Right atrium auricular region (tissue), 2 donors: ENCODE results near the gene AMMECR1L. TPM values are rescaled to one million over a fixed set of nuclear protein-coding genes. Genes with fewer than 3 reads are reported as not detected.
"Not testable (repeated sequence)": the region's sequence is repeated elsewhere in the genome, so short reads cannot be mapped to it uniquely, and the experiment has no call there.

Experiments used
- DNase-seq: peaks from one replicate; pipeline ENCODE4 v3.0.0-alpha.2; 2019; ENCODE audit warnings: low spot score
- H3K27ac ChIP-seq, 2 donors: fragments of 200-600 bp; sonication (generic); 1 replicate in 1 of 2; 2 replicates in 1 of 2; pipeline ENCODE4 v1.5.1; 2016 to 2019
- H3K27me3 ChIP-seq, 2 donors: fragments of 200-600 bp; sonication (generic); one replicate each; pipeline versions ENCODE4 v1.5.1 to v1.6.0; 2017 to 2019
- H3K36me3 ChIP-seq: fragments of 200-600 bp; sonication (generic); one replicate; pipeline ENCODE4 v1.5.1; 2016
- H3K4me1 ChIP-seq, 2 donors: fragments of 200-600 bp; sonication (generic); one replicate each; pipeline versions ENCODE4 v1.5.1 to v1.6.0; 2017 to 2019
- H3K4me3 ChIP-seq, 2 donors: fragments of 200-600 bp; sonication (generic); 1 replicate in 1 of 2; 2 replicates in 1 of 2; pipeline ENCODE4 v1.5.1; 2017 to 2019; ENCODE audit warnings: mild to moderate bottlenecking in 1 of 2, moderate library complexity in 1 of 2
- H3K9me3 ChIP-seq, 2 donors: fragments of 200-600 bp; sonication (generic); one replicate each; pipeline ENCODE4 v1.5.1; 2019
- total RNA-seq, 2 donors: library from RNA; depleted of rRNA; stranded (reverse); fragments of >200 nt; gene quantifications; one replicate each; pipeline ENCODE4 v1.1.0, GENCODE V29; 2016
- TF ChIP-seq, protein P1 (sequence below), 2 donors: fragments of 200-600 bp; sonication (generic); IDR thresholded peaks; one replicate each; pipeline ENCODE4 v1.5.1; 2019; ENCODE audit warnings: antibody characterized with exemption in 2 of 2

Gene AMMECR1L
- total RNA-seq, 2 donors from 2014 or later = 7.4 to 10.0 TPM

- no peak overlapping the region for H3K4me3 ChIP-seq
- TF ChIP-seq, protein P1, sequence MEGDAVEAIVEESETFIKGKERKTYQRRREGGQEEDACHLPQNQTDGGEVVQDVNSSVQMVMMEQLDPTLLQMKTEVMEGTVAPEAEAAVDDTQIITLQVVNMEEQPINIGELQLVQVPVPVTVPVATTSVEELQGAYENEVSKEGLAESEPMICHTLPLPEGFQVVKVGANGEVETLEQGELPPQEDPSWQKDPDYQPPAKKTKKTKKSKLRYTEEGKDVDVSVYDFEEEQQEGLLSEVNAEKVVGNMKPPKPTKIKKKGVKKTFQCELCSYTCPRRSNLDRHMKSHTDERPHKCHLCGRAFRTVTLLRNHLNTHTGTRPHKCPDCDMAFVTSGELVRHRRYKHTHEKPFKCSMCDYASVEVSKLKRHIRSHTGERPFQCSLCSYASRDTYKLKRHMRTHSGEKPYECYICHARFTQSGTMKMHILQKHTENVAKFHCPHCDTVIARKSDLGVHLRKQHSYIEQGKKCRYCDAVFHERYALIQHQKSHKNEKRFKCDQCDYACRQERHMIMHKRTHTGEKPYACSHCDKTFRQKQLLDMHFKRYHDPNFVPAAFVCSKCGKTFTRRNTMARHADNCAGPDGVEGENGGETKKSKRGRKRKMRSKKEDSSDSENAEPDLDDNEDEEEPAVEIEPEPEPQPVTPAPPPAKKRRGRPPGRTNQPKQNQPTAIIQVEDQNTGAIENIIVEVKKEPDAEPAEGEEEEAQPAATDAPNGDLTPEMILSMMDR (IDR thresholded peaks at IDR 0.05) = no peak
- H3K27ac ChIP-seq = peak overlapping the region in 1 of 2 donors; percentile 26
Observed at GRCh38 chr2:127901339-127902056, 15.7 kb upstream of the AMMECR1L start.

GRCh38 chr2:127897531-127898211 is 11.9 kb upstream of the AMMECR1L start:
- TF ChIP-seq, protein P1 (IDR thresholded peaks at IDR 0.05) = no peak
- no peak for DNase-seq
- H3K36me3 ChIP-seq = no peaks in the 10 kb centered on the region
- H3K4me1 ChIP-seq = no peaks in the 10 kb centered on the region
- no peak overlapping the region for H3K27ac ChIP-seq
- H3K27me3 ChIP-seq = no peaks in the 10 kb centered on the region
- no peaks in the 10 kb centered on the region for H3K9me3 ChIP-seq
- no peak overlapping the region for H3K4me3 ChIP-seq

More at GRCh38 chr2:127901339-127902056, 15.7 kb upstream of the AMMECR1L start:
- Histone ChIP-seq H3K36me3 (no peaks in the 10 kb centered on the region), H3K9me3 (no peaks in the 10 kb centered on the region), H3K4me1 (no peaks in the 10 kb centered on the region), H3K27me3 (no peaks in the 10 kb centered on the region)
- peak; percentile 79 for DNase-seq

GRCh38 chr2:127893494-127893893 is 7.7 kb upstream of the AMMECR1L start:
- Histone ChIP-seq H3K36me3 (no peaks in the 10 kb centered on the region), H3K4me1 (no peaks in the 10 kb centered on the region), H3K27me3 (no peaks in the 10 kb centered on the region), H3K27ac (peak overlapping the region in 1 of 2 donors; percentile 61), H3K9me3 (no peaks in the 10 kb centered on the region), H3K4me3 (no peak overlapping the region)
- TF ChIP-seq, protein P1 (IDR thresholded peaks at IDR 0.05) = no peak
- no peak for DNase-seq

DNA sequence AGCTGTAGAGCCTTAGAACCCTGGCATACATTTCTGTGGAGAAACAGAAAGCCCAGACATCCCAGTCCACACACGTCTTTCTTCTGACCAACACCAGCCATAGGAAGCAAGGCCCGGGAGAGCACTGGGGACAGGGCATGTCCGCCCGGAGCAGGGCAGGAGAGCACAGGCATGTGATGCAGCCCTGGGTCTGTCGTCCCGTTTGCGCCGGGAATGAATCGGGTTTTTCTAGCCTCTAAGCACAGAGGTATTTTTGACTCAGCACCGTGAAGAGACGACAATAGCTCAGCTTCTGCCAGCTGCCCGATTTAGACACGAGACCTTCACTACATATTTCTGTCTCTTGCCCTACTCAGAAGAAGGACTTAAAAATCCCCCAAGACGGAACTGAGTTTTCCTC is 7.3 kb upstream of the AMMECR1L start:
- H3K27ac ChIP-seq = peak overlapping the region in 1 of 2 donors; percentile 61
- H3K36me3 ChIP-seq = no peaks in the 10 kb centered on the region
- H3K9me3 ChIP-seq = no peaks in the 10 kb centered on the region
- no peak overlapping the region for H3K4me3 ChIP-seq
- peaks cover 0 to under 1% of the 10 kb centered on the region in 2 donors for H3K4me1 ChIP-seq
- DNase-seq = no peak
- H3K27me3 ChIP-seq = no peaks in the 10 kb centered on the region
- TF ChIP-seq, protein P1 (IDR thresholded peaks at IDR 0.05) = no peak

DNA sequence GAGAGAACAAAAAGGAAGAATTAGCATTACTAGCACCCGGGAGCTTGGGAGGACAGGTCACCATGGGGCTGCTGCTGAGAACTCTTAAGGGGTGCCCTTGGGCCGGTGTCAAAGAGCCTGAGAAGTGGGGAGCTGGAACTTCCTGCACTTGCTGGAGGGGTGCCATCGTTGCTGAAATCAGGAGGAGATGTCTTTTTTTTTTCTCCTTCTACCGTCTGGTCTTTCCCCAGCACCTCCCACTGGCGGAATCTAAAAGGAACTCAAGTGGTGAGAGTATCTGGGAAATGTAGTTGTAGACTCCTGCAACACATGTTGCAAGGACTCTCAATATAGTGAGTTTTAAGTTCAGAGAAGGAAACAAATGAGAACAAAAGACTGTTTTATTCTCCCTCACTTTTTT is 6.1 kb upstream of the AMMECR1L start:
- no peak for DNase-seq

GRCh38 chr2:127890756-127891155 is 5.0 kb upstream of the AMMECR1L start:
- H3K9me3 ChIP-seq, H3K27me3 ChIP-seq, H3K27ac ChIP-seq, DNase-seq, H3K4me3 ChIP-seq, H3K36me3 ChIP-seq: not testable (repeated sequence)
- peaks cover 0 to 11% of the 10 kb centered on the region in 2 donors for H3K4me1 ChIP-seq

More for the DNA sequence above, 6.1 kb upstream of the AMMECR1L start:
- TF ChIP-seq, protein P1 (IDR thresholded peaks at IDR 0.05) = no peak
- no peak overlapping the region for H3K4me3 ChIP-seq
- H3K27ac ChIP-seq = no peak overlapping the region
- no peaks in the 10 kb centered on the region for H3K9me3 ChIP-seq
- no peaks in the 10 kb centered on the region for H3K36me3 ChIP-seq
- peaks cover 0 to 11% of the 10 kb centered on the region in 2 donors for H3K4me1 ChIP-seq
- no peaks in the 10 kb centered on the region for H3K27me3 ChIP-seq
